CD4-positive, alpha-beta T cell treated with Interleukin-6 for 4 hours (primary cell): ENCODE data around the gene GRIFIN.

ENCODE experiments used
- DNase-seq: peaks from one replicate; pipeline ENCODE4 v3.0.0-alpha.2; 2020; ENCODE audit warnings: mixed read lengths

GRIFIN gene

DNA sequence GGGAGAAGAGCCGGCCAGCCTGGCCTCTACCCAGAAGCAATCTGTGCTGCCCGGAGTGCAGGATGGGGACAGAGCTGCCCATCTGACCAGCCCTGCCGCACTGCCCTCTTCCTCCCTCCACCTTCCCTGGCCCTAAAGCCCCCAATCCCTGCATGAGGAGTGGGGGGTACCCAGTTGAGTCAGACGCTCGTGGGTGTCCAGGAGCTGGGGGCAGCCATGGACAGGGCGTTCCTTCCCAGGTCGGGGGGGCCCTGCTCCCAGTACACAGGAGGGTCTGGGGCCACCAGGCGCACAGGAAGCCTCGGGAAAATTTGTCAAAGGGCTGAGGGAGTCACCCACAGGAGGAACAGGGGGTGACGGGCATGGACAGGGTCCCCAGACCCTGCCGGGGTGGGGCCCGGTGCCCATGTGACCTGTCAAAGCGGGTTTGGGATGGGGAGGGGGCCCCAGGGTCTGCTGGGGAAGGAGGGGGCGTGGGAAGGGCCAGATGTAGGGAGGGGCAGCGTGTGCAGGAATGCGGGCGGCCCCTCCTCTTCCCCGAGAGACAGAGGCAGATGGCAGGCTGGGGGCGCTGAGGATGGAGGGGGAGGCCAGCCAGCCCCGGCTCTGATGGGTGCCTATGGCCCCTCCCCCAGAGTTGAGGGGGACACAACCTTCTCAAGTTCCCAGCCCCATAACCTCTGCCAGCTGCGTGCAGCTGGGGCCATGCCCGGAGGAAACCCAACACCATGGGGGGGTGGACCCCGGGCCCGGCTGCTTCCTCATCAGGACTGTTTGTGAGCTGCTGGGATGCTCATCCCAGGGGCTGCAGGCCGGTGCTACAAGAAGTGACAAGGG, 21.5 kb upstream of the GRIFIN start:
- DNase-seq = no peak

DNA sequence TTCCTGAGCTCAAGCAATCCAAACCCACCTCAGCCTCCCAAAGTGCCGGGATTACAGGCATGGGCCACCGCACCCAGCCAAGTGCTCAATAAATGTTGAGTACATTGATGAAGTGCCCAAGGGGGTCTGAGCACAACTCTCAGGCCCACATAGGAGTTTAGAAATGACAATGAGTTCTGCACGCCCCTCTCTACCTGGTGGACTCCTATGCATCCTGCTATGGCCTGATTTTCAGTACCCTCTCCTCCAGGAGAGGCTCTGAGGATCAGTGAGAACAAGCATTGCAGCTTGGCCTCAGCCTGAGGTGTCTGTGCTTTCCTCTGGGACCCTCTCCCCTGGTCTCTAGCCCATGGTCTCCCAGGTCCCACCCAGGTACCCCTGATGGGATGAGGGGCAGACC, 20.9 kb upstream of the GRIFIN start:
- no peak for DNase-seq

DNA sequence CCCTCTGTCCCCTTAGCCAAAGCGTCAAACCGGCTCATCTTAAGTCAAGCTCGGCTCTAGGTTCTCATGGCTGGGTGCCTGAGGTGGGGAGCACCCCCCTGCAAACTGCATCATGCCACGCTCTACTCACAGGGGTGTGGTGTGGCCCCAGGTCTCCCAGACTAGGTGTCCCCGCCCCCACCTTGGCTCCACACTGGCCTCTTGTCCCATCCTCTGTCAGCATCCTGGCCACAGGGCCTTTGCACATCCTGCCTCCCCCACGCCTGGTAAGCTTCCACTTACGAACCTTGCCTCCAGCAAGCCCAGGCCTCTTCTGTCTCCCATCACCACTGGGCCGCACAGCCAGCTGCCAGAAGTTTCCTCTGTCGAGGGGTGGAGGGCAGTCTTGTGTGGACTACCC, 20.2 kb upstream of the GRIFIN start:
- DNase-seq = no peak

DNA sequence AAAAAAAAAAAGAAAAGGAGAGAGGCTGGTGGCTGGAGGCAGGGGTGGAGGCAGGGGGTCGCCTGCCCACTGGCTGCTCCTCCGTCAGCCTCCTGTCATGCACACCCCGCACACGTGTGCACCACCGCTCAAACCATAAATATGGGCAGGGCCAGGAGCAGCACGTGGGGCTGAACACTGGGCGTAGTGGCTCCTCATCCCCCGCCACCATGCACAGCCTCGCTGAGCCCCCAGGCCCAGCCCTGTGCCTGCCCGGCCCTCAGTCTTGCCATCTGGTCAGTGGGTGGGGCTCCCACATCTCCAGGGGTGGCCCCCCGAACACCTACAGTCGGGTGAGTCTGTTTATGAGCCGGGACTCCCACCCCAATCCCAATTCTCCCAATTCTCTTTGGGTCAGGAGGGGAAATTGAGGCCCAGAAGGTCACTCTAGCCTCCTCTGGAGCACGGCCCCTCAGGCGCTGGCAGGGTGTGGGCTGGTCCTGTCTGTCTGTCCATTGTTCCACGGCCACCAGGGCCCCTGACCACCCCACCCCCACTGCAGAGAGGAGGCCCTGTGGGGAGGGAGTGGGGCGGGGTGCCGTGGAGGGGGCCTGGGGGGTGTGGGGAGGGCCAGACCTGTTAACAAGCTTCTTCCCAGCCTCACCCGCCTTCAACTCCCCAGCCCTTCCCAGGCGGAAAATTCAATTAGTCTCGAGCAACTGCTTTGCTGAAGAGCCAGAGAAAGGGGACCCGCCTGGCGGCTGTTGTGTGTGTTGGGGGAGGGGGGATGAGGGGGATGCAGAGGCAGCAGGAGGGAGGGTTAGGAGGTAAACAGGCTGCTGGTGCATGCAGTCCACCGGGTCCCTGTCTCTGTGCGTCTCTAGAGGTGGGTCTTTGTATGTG, 19.5 kb upstream of the GRIFIN start:
- no peak for DNase-seq

DNA sequence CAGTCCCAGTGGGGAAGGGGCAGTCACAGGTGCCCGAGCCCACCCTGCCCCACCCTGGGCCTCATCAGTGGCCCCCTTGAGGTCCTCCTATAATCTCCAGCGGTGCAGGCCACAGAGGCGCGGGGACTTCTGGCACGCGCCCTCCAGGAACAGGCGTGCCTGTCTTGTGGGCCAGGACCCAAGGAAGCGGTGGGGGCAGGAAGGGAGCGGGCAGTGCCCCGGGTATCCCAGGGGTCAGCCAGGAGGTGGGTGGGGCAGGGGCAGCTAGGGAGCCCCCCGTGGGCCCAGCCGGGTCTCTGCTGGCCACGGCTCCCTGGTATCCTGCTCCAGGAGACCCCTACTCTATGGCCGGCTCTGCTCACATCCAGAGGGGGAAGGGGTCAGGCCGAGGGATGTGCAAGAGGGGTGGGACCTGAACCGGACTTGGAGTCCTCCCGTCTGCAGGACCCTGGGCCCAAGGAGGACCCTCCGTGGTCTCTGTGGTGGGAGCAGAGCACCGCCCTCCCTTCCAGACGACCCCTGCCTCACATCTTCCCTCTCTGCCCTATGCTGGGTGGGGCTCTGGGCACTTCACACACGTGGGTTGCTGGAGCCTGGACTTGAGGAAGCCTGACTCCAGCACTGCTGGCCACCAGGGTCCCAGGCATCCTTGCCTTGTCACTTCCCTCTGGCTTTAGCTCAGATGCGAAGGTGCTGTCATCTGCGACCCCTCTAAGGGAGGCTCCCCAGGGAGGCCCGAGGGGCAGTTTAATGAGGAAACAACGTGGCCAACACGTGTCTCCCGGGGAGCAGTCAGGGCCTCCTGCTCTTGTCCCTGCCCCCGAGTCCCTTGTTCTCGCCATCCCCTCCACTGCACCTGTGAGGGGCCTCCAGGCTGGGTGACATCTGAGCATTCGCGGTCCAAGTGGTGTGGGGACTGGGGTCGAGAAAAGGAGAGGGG, 18.3 kb upstream of the GRIFIN start:
- DNase-seq = no peak

DNA sequence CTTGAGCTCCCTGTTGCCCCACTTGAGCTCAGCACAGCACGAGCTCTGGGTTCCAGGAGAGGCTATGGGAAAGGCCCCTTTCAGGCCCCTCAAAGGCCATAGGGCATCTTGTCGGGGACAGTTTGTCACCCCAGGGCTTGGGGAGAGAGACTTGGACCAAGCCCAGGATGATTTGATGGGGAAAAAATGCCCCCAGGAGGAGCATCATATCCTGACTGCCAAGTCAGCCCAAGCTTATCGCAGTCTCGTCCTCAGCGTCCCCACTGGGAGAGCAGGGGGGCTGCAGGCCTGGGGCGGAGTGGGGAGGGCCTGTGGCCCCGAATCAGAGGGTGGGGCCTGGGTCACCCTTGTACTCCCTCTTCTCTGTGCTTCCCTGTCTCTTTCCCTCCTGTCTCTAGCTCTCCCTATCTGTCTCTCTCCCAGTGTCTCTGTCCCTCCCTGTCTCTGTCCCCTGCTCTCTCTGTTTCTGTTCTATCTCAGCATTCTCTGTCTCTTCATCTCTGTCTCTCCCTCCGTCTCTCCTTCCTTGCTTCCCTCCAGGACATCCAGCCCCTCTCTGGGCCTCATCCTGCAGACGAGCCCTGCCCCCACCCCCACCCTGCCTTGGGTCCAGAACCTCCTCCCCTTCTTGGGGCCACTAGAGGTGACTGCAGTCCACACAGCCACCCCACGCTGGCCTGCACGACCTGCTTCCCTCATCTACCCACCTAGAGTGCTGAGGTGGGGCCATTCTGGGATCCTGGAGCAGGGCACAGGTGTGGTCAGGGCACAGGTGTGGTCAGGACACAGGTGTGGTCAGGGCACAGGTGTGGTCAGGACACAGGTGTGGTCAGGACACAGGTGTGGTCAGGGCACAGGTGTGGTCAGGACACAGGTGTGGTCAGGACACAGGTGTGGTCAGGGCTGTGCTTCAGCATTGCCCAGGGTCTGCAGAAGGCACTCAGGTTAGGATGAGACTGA, 17.3 kb upstream of the GRIFIN start:
- DNase-seq = no peak

DNA sequence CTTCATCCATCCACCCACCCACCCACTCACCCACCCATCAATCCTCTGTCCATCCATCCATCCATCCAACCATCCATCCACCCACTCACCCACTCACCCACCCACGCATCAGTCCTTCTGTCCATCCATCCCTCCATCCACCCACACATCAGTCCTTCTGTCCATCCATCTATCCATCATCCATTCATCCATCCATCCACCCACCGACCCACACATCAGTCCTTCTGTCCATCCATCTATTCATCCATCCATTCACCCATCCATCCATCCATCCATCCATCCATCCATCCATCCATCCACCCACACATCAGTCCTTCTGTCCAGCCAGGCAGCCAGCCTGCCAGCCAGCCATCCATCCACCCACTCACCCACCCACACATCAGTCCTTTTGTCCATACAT, 15.8 kb upstream of the GRIFIN start:
- no peak for DNase-seq

DNA sequence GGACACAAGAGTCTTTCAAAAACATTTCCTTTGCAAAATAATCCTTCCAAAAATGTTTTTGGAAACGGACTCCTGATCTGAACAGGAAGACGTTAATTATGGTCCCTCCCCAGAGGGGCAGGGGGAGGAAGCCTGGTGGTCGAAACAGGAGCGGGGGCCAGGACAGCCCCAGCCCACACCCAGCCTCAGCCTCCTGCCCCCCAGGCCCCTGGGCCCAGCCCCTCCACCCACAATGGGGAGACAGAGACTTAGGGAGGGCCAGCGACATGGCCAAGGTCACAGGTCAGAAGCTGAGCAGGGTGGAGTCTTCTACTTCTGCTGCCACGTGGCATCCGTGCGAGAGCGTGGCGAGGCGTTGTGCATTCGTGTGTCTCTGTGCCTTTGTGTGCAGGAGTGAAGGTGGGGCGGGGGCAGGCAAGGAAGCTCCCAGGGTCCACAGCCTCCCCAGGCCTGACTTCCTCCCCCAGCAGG, 14.0 kb upstream of the GRIFIN start:
- no peak for DNase-seq

DNA sequence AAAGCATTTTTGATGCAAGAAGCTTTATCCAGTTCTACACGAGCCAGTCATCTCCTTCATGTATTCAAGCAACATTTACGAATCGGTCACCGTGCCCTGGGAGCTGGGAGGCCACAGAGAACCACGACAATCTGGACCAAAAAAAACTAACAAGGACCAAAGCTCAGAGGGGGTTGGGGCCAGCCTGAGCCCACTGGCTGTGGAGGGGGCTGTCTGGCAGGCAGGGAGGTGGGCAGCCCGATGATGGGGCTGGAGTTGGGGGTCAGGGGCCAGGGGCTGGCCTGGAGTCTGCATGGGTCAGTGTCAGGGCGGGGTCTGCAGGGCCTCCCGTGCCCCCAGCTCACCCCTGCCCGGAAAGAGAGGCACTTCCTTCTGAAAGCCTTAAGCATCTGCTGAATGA, 12.5 kb upstream of the GRIFIN start:
- DNase-seq = no peak

DNA sequence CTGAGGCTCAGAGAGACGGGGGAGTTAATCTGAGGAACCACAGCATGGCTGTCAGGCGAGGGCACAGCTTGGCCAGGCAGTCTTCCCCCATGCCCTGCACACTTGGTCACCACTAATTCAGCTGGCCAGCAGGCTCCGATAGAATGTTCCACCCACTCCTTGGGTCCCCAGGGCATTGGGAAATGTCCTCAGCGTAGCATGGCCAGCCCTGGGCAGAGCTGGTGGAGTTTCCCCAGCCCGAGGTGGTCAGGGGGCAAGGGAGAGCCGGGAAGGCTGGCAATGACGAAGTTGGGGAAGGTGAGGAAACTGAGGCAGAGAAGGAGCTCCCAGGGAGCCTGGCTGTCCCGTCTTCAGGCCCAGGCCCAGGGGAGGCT, 12.1 kb upstream of the GRIFIN start:
- DNase-seq = no peak

DNA sequence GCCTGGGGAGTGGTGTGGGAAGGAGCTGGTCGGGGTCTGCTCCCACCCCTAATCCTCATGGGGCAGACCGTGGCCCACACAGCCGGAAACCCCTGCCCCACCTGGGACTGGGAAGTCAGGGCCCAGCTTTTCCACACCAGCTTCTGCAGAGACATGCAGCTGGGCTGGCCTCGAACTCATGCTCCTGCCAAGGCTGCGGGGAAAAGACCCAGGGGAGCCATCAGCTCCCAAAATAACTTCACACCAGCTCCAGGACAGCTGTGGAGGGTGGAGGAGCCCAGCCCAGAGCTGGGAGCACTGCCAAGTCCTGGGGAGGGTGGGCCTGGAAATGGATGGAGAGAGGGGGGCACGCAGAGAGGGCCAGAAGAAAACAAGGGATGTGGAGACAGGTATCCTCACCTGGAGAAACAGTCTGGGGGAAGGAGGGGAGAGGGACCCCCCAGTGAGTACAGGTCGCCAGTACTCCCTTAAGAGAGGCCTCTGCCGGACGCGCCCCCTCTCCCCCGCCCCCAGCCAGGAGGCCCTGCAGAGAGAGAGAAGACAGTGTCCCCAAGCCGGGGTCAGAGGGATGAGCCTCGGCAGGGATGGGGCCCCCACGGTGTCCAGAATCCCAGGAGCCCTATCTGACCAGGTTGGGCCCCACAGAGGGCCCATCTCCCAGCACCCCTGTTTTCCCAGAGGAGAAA, 11.5 kb upstream of the GRIFIN start:
- DNase-seq = no peak

DNA sequence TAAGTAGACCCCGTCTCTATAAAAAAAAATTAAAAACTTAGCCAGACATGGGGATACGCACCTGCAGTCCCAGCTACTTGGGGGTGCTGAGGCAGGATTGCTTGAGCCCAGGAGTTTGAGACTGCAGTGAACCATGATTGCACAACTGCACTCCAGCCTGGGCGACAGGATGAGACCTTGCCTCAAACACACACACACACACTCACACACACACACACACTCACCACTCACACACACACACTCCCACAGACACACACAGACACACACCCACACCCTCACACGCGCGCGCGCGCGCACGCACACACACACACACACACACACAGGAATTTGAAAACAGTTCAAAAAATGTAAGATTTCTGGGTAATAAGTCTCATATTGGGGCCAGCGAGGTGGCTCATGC, 8.7 kb upstream of the GRIFIN start:
- no peak for DNase-seq

DNA sequence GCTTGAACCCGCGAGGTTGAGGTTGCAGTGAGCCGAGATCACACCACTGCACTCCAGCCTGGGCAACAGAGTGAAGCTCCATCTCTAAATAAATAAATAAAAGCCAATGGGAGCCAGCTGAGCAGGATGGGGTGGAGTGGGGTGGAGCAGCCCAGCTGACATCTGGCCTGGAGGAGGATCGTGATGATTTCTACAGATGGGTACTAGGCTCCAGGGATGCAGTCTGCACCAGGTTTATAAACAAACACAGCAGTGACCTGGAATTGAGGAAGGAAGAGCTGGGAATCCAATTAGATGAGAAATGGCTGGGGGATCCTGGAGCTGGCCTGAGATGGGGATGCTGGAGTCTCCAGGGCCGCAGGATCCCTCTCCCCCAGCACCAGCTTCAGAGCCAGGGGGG, 7.3 kb upstream of the GRIFIN start:
- no peak for DNase-seq

DNA sequence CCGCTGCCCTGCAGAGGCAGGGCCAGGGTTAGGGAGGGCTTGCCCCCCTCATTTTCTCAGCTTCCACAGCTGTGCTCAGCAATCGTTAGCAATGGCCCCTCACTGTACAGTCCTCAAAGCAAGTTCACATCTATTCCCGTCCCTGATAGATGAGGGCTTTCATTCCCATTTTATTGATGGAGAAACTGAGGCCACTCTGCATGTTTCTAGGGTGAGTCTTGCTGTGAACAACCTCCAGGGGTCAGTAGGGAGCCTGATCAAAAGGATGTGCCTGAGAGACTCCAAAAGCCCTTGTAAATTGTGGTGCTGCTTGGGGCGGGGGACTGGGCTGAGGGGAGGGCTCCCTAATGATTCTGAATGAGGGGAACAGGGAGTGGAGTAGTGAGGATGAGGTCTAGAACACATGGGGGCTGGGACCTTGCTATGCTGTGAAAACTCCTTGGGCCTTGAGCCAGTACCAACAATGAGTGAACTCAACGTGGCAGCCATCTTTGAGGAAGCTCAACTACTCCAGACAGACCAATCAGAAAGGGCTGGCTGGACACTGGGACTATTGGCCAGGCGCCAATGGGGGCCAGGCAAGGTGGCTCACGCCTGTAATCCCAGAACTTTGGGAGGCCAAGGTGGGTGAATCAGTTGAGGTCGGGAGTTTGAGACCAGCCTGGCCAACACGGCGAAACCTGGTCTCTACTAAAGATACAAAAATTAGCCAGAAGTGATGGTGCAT, 6.7 kb upstream of the GRIFIN start:
- no peak for DNase-seq

DNA sequence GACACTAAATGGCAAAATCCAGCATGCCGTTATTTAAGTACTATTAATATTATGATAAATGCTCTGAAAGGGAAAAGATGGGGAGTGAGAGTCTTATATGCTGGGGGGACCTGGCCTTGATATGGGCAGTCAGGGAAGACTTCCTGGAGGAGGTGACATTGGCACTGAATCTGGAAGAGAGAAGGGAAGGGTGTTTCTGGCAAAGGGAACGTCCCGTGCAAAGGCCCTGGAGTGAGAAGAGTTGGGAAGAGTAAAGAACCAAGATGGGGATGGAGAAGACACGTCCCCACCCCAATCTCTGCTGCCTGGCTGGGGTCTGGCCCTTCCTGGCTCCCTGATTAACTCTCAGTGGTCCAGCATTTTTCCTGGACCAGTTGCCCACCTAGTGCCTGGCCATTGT, 5.0 kb upstream of the GRIFIN start:
- DNase-seq = no peak

DNA sequence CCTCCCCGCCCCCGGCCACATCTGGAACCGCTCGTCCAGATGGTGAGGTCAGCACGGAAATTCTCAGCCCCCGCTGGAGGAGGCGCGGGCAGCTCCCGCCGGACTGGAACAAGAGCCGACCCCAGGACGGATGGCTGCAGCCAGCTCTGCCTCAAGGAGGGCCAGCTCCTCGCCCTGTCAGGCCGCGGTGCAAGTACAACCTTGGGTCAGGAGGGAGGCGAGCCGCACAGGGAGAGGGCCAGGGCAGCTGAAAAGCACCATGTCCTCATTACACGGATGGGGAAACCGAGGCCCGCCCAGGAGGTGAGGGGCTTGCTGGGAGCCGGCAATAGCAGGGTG, 3.8 kb upstream of the GRIFIN start:
- DNase-seq = no peak

DNA sequence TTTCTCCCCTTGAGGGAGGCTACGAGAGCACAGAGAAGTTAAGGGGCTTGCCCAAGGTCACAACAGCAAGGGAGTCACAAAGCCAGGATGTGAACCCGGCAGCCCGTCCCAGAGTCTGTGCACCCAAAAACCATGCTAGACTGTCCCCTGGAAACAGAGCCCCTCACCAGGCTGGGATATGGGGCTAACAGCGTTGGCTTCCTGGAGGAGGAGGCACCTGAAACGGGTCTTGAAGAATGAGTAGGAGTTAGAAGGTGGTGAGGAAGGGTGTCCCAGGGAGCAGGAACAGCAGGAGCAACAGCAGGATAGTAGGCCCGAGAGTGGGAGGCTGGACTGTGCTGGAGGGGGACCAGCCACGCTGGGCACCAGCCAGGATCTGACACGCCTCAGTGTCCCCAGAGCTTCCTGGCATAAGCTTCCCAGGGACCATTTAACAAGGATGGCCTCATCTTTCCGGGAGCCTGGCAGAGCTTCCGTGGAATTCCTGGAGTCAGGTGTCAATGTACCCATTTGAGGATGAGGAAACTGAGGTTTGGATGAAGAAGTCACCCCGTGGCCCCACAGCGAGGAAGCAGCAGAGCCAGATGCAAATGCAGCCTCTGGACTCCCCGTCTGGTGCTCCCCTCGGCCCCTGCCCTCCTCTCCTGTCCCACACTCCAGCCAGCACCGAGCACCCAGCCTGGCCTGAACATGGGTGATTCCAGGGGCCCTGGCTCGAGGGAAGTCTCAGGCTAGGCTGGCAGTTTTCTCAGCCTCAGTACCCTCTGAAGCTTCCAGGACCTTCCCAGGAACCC, 3.3 kb upstream of the GRIFIN start:
- no peak for DNase-seq

DNA sequence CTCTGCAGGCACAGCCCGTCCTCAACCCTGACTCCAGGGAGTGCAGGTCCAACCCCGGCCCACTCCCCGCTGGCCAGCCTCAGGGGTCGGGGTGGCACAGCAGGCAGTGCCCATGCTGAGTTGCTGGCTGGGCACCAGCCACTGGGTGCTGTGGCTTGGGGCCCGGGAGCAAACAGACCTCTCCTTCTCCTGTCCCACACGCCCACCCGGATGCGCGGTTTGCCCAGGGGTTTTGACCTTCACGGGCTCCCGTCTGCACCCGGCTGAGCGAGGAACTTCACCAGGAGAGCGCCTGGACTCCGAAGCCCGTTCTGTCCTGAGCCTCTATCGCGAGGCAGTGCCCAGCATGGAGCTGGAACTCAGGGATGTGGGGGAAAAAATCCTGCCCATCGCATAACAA, 2.6 kb upstream of the GRIFIN start:
- DNase-seq = no peak

DNA sequence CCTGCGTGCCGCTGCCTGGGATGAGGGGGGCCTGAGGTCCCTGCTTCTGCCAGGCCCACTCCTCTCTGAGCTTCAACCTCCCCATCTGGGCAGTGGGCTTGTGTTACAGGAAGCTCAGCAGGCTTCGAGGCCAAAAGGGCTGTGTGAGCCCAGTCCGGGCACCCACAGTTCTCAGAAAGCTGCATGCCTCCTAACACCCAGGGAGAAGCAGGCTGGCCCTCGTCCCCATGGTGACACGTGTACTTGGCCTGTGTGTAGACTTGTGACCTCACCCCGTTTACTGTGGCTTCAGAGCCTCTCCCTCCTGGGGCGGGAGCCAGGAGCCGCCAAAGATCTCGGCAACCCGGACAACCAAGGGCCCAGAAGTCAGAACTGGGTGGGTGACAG, 2.2 kb upstream of the GRIFIN start:
- no peak for DNase-seq
